ENCODE results near the gene IFT88. TPM values are rescaled to one million over a fixed set of nuclear protein-coding genes. Genes with fewer than 3 reads are reported as not detected.

Gene IFT88
- total and polyA plus RNA-seq, 2 of the 4 experiments (the other 2 are of a cell fraction), result 5.5 to 8.6 TPM

- Histone ChIP-seq H3K9me1 (ENCODE audit: insufficient read depth, low read length) (peaks cover 6% of the 10 kb centered on the region; the same call in 1 of the 2 replicates), H3K4ac (ENCODE audit: low read depth, low read length) (no peak overlapping the region), H3K36me3 (ENCODE audit: control insufficient read depth, insufficient read depth, low read length) (no peaks in the 10 kb centered on the region), H2AK5ac (ENCODE audit: low read depth, low read length) (no peak overlapping the region), H3K4me2 (ENCODE audit: low read depth, low read length) (no peak overlapping the region), H3K4me1 (ENCODE audit: control insufficient read depth, insufficient read depth, low read length) (peaks cover 10% of the 10 kb centered on the region), H3K9me3 (ENCODE audit: control insufficient read depth, insufficient read depth, low read length) (no peaks in the 10 kb centered on the region), H2BK5ac (ENCODE audit: low read depth, low read length, poor library complexity, severe bottlenecking) (no peak overlapping the region), H3K4me3 (ENCODE audit: insufficient read depth, low read depth, low read length) (no peak overlapping the region), H2BK15ac (ENCODE audit: low read depth, low read length) (no peak overlapping the region), H2AK9ac (replicated peaks; ENCODE audit: low read depth, low read length, poor library complexity) (peak overlapping the region; percentile 8), H3K27me3 (ENCODE audit: control insufficient read depth, insufficient read depth, low read length) (peaks cover 9% of the 10 kb centered on the region), H3K18ac (ENCODE audit: low read depth, low read length) (no peak overlapping the region), H2AFZ (replicated peaks; ENCODE audit: low read length, poor library complexity) (no peak overlapping the region), H2BK120ac (ENCODE audit: low read depth, low read length) (no peak overlapping the region), H3K56ac (ENCODE audit: extremely low read depth, insufficient read depth, low read length) (no peak overlapping the region), H4K91ac (ENCODE audit: insufficient read depth, low read depth, low read length) (no peak overlapping the region), H3K79me1 (ENCODE audit: low read depth in 1 of 2, low read length in 2 of 2) (no peaks in the 10 kb centered on the region), H3K9ac (ENCODE audit: low read depth, low read length) (no peak overlapping the region), H4K20me1 (ENCODE audit: insufficient read depth, low read length) (no peaks in the 10 kb centered on the region), H3K14ac (replicated peaks; ENCODE audit: low read depth, low read length) (no peak overlapping the region), H4K5ac (ENCODE audit: low read depth, low read length) (no peak overlapping the region), H2BK20ac (ENCODE audit: low read depth, low read length) (no peak overlapping the region), H4K8ac (ENCODE audit: low read depth in 2 of 2, low read length in 2 of 2) (no peak overlapping the region), H3K23ac (ENCODE audit: low read depth, low read length) (no peak overlapping the region), H3K27ac (ENCODE audit: insufficient read depth, low read length) (no peak overlapping the region)
- no TSS peak for BruUV-seq (replicated peaks)
- ChIA-PET CTCF (no interaction called here), POLR2A (ENCODE audit: unreplicated experiment) (no interaction called here)
- TF ChIP-seq MAFK (IDR thresholded peaks at IDR 0.05; ENCODE audit: low read depth, low read length) (no peak), POLR2A (IDR thresholded peaks at IDR 0.05; ENCODE audit: low read depth, low read length) (no peak), CTCF (conservative IDR thresholded peaks at IDR 0.05; ENCODE audit: low read depth, low read length) (no peak), CHD1 (IDR thresholded peaks at IDR 0.05; ENCODE audit: low read depth, low read length) (no peak), FOS (IDR thresholded peaks at IDR 0.05; ENCODE audit: low read depth, low read length) (no peak), ELK1 (IDR thresholded peaks at IDR 0.05; ENCODE audit: borderline replicate concordance, low read depth, low read length) (no peak), BHLHE40 (IDR thresholded peaks at IDR 0.05; ENCODE audit: low read depth, low read length) (no peak), RFX5 (IDR thresholded peaks at IDR 0.05; ENCODE audit: low read depth, low read length) (no peak), SMC3 (IDR thresholded peaks at IDR 0.05; ENCODE audit: low read depth, low read length) (no peak)
- no peak for ATAC-seq (ENCODE audit: low read depth)
- DNase-seq, result no peak
- dilution Hi-C loops (cut with HindIII; ENCODE audit: low sequenced_read_pairs, unreplicated experiment) (no loop called here), intact Hi-C loops (cut with micrococcal nuclease) (no loop called here), in situ Hi-C loops (cut with MboI; ENCODE audit: low sequenced_read_pairs) (loop anchor here (5.0 to 25.0 kb wide), 2 partner anchors 204 to 531 kb away; partner anchors contain the start of gene GJB2)
- WGBS, 2 experiments (ENCODE audit: extremely low coverage in 2 of 2, insufficient read length in 1 of 2), result 93% methylated on average over 32 of the region's 44 CpGs; no CpG with 5 or more reads in 1 of the 2 experiments
Observed at GRCh38 chr13:20717581-20718542, 150.9 kb downstream of the IFT88 start.

Measured in IMR-90 (cell line).